ENCODE data around the gene ELOVL6.

The ELOVL6 gene

GRCh38 chr4:110134269-110134869 lies 64.0 kb downstream of the ELOVL6 start:
- no peaks in the 10 kb centered on the region for H4K20me1 ChIP-seq (ENCODE audit: insufficient read depth, low read length)
- no peaks in the 10 kb centered on the region for H3K4me1 ChIP-seq (ENCODE audit: low read length)
- H3K27me3 ChIP-seq (ENCODE audit: low read depth, low read length), result no peaks in the 10 kb centered on the region
- H3K4me2 ChIP-seq (ENCODE audit: low read length), result no peak overlapping the region
- H2AFZ ChIP-seq (ENCODE audit: low read depth, low read length), result no peak overlapping the region
- H3K9me3 ChIP-seq (ENCODE audit: insufficient read depth, low read length), result no peaks in the 10 kb centered on the region
- H3K79me2 ChIP-seq (ENCODE audit: low read length), result no peaks in the 10 kb centered on the region
- H3K27ac ChIP-seq (ENCODE audit: low read length), result no peak overlapping the region
- H3K36me3 ChIP-seq (replicated peaks; ENCODE audit: low read depth, low read length), result no peaks in the 10 kb centered on the region
- H3K9ac ChIP-seq (ENCODE audit: low read length), result no peak overlapping the region
- TF ChIP-seq CTCF (IDR thresholded peaks at IDR 0.05; ENCODE audit: low read depth, low read length) (no peak), EZH2phosphoT487 (IDR thresholded peaks at IDR 0.05; ENCODE audit: low read depth) (no peak)
- H3K4me3 ChIP-seq (ENCODE audit: low read length), result no peak overlapping the region

GRCh38 chr4:110132816-110133719 lies 65.3 kb downstream of the ELOVL6 start:
- Histone ChIP-seq H4K20me1 (ENCODE audit: insufficient read depth, low read length) (no peaks in the 10 kb centered on the region), H3K4me1 (ENCODE audit: low read length) (no peaks in the 10 kb centered on the region), H3K4me3 (ENCODE audit: low read length) (no peak overlapping the region), H3K27me3 (ENCODE audit: low read depth, low read length) (no peaks in the 10 kb centered on the region), H3K36me3 (replicated peaks; ENCODE audit: low read depth, low read length) (no peaks in the 10 kb centered on the region), H3K79me2 (ENCODE audit: low read length) (no peaks in the 10 kb centered on the region), H3K27ac (ENCODE audit: low read length) (no peak overlapping the region), H3K9me3 (ENCODE audit: insufficient read depth, low read length) (no peaks in the 10 kb centered on the region), H3K4me2 (ENCODE audit: low read length) (no peak overlapping the region), H3K9ac (ENCODE audit: low read length) (no peak overlapping the region), H2AFZ (ENCODE audit: low read depth, low read length) (no peak overlapping the region)
- TF ChIP-seq EZH2phosphoT487 (IDR thresholded peaks at IDR 0.05; ENCODE audit: low read depth) (no peak), CTCF (IDR thresholded peaks at IDR 0.05; ENCODE audit: low read depth, low read length) (no peak)

- Histone ChIP-seq H3K4me2 (ENCODE audit: low read length) (no peak overlapping the region), H3K4me1 (ENCODE audit: low read length) (no peaks in the 10 kb centered on the region), H3K27me3 (ENCODE audit: low read depth, low read length) (no peaks in the 10 kb centered on the region), H3K9me3 (ENCODE audit: insufficient read depth, low read length) (no peaks in the 10 kb centered on the region), H2AFZ (ENCODE audit: low read depth, low read length) (no peak overlapping the region), H3K27ac (ENCODE audit: low read length) (no peak overlapping the region), H4K20me1 (ENCODE audit: insufficient read depth, low read length) (no peaks in the 10 kb centered on the region), H3K9ac (ENCODE audit: low read length) (no peak overlapping the region), H3K4me3 (ENCODE audit: low read length) (no peak overlapping the region), H3K79me2 (ENCODE audit: low read length) (no peaks in the 10 kb centered on the region), H3K36me3 (replicated peaks; ENCODE audit: low read depth, low read length) (no peaks in the 10 kb centered on the region)
- TF ChIP-seq EZH2phosphoT487 (IDR thresholded peaks at IDR 0.05; ENCODE audit: low read depth) (no peak), CTCF (IDR thresholded peaks at IDR 0.05; ENCODE audit: low read depth, low read length) (no peak)
Measured at GRCh38 chr4:110131916-110132315, 66.5 kb downstream of the ELOVL6 start.

- Histone ChIP-seq H3K4me1 (ENCODE audit: low read length) (no peaks in the 10 kb centered on the region), H3K4me2 (ENCODE audit: low read length) (no peak overlapping the region), H3K36me3 (replicated peaks; ENCODE audit: low read depth, low read length) (no peaks in the 10 kb centered on the region), H3K4me3 (ENCODE audit: low read length) (no peak overlapping the region), H3K27me3 (ENCODE audit: low read depth, low read length) (no peaks in the 10 kb centered on the region), H3K27ac (ENCODE audit: low read length) (no peak overlapping the region), H4K20me1 (ENCODE audit: insufficient read depth, low read length) (no peaks in the 10 kb centered on the region), H3K79me2 (ENCODE audit: low read length) (no peaks in the 10 kb centered on the region), H2AFZ (ENCODE audit: low read depth, low read length) (no peak overlapping the region), H3K9ac (ENCODE audit: low read length) (no peak overlapping the region), H3K9me3 (ENCODE audit: insufficient read depth, low read length) (no peaks in the 10 kb centered on the region)
- no peak for TF ChIP-seq EZH2phosphoT487 (IDR thresholded peaks at IDR 0.05; ENCODE audit: low read depth)
- no peak for TF ChIP-seq CTCF (IDR thresholded peaks at IDR 0.05; ENCODE audit: low read depth, low read length)
Measured at GRCh38 chr4:110130576-110131358, 67.6 kb downstream of the ELOVL6 start.

Data from OCI-LY3 (cell line).